HG03571 (cell line): ENCODE results near the gene USHBP1.

Experiments
- ATAC-seq: cut with Tn5 transposase; IDR thresholded peaks from one replicate; pipeline ENCODE4 v1.9.1; 2021; ENCODE audit not compliant: unreplicated experiment

The USHBP1 gene

GRCh38 chr19:17266589-17266974, 2.0 kb upstream of the USHBP1 start:
- ATAC-seq: peak; percentile 8

GRCh38 chr19:17266026-17266425, 1.5 kb upstream of the USHBP1 start:
- no peak for ATAC-seq

GRCh38 chr19:17263712-17264640, 569 bp downstream of the USHBP1 start:
- ATAC-seq: no peak

DNA sequence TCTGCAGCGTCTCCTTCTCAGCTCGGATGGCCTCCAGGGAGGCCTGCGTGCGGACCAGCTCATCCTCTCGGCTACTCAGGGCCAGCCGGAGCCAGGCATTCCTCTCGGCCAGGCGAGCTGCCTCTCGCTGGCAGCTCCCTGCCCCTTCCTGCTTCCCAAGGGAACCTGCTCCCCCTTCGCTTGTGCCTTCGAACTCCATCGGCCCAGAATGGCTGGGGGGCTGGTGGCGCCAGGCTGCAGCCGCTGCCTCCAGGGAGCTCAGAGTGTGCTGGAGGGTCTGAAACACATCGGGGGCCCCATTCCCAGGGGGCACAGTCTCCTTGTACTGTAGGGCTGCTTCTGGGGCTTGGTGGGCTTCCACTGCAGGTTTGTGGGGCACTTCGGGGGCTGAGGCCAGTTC, 2.0 kb downstream of the USHBP1 start:
- ATAC-seq: no peak

- peak; percentile 76 for ATAC-seq
Observed at GRCh38 chr19:17260842-17261325, 3.7 kb downstream of the USHBP1 start.

- no peak for ATAC-seq
Observed at GRCh38 chr19:17259934-17260333, 4.6 kb downstream of the USHBP1 start.

- ATAC-seq: no peak
Observed at GRCh38 chr19:17259118-17259780, 5.3 kb downstream of the USHBP1 start.

GRCh38 chr19:17256130-17256529, 8.4 kb downstream of the USHBP1 start:
- ATAC-seq: no peak

DNA sequence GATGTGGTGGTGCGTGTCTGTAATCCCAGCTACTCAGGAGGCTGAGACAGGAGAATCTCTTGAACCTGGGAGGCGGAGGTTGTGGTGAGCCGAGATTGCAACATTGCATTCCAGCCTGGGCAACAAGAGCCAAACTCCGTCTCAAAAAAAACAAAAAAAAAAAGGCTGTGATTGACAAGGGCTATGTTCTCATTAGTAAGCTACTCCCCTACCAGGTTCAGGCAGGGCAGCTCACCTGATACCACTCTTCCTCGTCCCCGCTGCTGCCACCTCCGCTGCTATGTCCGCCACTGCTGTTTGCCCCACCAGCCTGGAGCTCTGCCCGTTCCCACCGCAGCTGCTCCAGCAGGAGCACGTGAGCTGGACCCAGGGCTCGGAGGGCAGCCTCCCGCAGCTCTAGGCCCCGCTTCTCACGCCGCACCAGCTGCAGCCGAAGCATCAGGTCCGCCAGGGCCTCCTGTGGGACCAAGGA, 9.4 kb downstream of the USHBP1 start:
- no peak for ATAC-seq

DNA sequence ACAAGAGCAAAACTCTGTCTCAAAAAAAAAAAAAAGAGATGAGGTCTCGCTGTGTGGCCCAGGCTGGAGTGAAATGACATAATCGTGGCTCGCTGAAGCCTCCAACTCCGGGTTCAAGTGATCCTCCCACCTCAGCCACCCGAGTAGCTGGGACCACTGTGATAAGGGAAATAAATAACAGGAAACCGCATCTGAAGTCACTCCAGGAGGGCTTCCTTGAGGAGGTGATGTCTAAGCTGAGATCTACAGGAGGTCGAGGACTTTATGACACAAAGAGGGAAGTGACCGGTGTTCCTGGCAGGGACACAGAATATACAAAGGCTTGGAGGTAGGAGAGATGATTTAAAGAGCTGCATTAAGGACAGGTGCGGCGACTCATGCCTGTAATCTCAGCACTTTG, 9.9 kb downstream of the USHBP1 start:
- ATAC-seq: no peak

GRCh38 chr19:17249887-17250548, 14.5 kb downstream of the USHBP1 start:
- no peak for ATAC-seq

GRCh38 chr19:17248011-17248776, 16.4 kb downstream of the USHBP1 start:
- ATAC-seq: no peak

GRCh38 chr19:17246681-17247425, 17.7 kb downstream of the USHBP1 start:
- no peak for ATAC-seq

- no peak for ATAC-seq
Observed at GRCh38 chr19:17245535-17245984, 19.0 kb downstream of the USHBP1 start, which contains the start of gene NR2F6. Gene NR2F6, minus strand, starts transcription at chr19:17245919. Its CDS starts 699 bp downstream, at chr19:17245220.

GRCh38 chr19:17244618-17245534, 19.7 kb downstream of the USHBP1 start:
- peak; percentile 22 for ATAC-seq

DNA sequence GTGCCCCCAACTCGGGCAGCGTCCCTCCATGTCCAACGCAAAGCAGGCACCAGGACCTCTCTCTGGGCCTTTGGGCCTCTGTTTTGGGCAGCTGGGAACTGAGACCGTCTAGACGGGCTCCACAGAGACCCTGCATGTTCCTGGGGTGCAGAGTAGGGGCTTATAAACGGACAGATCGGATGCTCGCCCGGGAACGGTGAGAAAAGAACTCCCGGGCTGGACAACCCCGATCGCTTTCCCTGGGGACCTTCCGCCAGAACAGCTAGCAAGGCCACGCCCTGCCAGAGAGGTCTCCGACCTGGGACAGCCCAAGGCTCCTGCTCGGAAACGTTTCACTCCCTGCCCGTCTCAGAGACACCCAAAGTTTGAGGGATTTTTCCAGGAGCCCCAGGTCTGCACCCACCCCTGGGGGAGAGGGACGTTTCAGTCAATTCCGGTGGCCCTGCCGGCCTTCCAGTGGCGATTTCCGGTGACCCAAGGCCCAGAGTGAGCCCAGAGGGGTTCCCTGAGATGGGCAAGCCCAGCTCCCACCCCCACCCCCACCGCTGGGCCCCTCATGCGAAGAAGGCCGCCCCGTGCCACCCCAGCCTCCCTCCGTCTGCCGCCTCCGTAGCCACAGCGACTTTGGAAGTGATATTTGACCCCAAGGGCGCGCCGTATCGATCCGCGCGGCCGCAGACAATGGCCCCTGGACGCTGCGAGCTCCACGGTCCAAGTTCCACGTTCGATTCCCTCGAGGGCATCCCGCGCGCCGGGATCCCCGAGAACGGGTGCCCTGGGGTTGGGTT, 20.5 kb downstream of the USHBP1 start:
- no peak for ATAC-seq

DNA sequence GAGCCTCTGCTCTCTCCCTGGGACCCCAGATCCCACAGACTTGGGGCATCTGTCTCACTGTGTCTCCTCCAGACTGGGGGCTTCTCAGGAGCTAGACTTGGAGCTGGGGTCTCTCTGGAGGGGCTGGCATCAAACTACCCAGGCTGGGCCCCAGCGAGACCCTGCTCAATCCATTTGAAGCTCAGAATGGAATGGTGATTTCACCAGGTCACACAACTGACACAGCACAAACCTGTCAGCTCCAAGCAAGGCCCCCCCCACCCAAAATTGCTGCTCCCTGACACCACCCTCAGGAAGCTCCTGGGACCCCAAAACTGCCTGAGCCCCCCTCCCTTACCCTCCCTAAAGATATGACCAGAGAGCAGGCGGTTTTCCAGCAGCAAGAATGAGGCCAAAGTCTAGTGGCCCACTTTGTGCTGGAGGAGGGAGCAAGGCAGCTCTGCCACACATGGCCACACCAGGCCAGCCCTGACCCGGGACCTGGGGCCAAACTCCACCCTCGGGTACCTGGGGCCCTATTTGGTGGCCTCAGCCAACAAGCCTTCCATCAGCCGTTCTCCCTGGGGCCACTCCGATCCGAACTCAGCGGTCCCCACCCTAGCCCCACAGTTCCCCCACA, 21.2 kb downstream of the USHBP1 start:
- no peak for ATAC-seq
